CD1c-positive myeloid dendritic cell (primary cell): ENCODE data around the gene SHROOM3.

Experiments used
- DNase-seq: peaks from one replicate; pipeline ENCODE4 v3.0.0-alpha.2; 2016; ENCODE audit errors: extremely low spot score

The SHROOM3 gene

GRCh38 chr4:76663824-76664223 lies 228.8 kb downstream of the SHROOM3 start:
- DNase-seq, result no peak

- DNase-seq, result no peak
Observed at GRCh38 chr4:76665153-76665552, 230.1 kb downstream of the SHROOM3 start.

- no peak for DNase-seq
Observed at GRCh38 chr4:76665721-76666120, 230.7 kb downstream of the SHROOM3 start.

GRCh38 chr4:76666944-76667532 lies 232.0 kb downstream of the SHROOM3 start:
- no peak for DNase-seq

- no peak for DNase-seq
Observed at GRCh38 chr4:76670631-76671030, 235.6 kb downstream of the SHROOM3 start.

- DNase-seq, result no peak
Observed at GRCh38 chr4:76673362-76673761, 238.3 kb downstream of the SHROOM3 start.

- DNase-seq, result no peak
Observed at GRCh38 chr4:76674983-76675382, 240.0 kb downstream of the SHROOM3 start.

GRCh38 chr4:76677571-76678326 lies 242.7 kb downstream of the SHROOM3 start:
- no peak for DNase-seq

GRCh38 chr4:76679691-76680090 lies 244.7 kb downstream of the SHROOM3 start:
- no peak for DNase-seq

- DNase-seq, result no peak
Observed at GRCh38 chr4:76680952-76681351, 245.9 kb downstream of the SHROOM3 start.

GRCh38 chr4:76681996-76682395 lies 247.0 kb downstream of the SHROOM3 start:
- DNase-seq, result no peak

GRCh38 chr4:76683144-76683543 lies 248.1 kb downstream of the SHROOM3 start:
- no peak for DNase-seq

- DNase-seq, result no peak
Observed at GRCh38 chr4:76687746-76688448, 252.9 kb downstream of the SHROOM3 start.

- no peak for DNase-seq
Observed at GRCh38 chr4:76688619-76689144, 253.7 kb downstream of the SHROOM3 start.

GRCh38 chr4:76689145-76689817 lies 254.3 kb downstream of the SHROOM3 start:
- DNase-seq, result peak; percentile 5

GRCh38 chr4:76690011-76690905 lies 255.2 kb downstream of the SHROOM3 start:
- no peak for DNase-seq

- no peak for DNase-seq
Observed at GRCh38 chr4:76690906-76691275, 255.9 kb downstream of the SHROOM3 start.

GRCh38 chr4:76691807-76692582 lies 257.0 kb downstream of the SHROOM3 start:
- no peak for DNase-seq

- DNase-seq, result no peak
Observed at GRCh38 chr4:76692761-76693160, 257.7 kb downstream of the SHROOM3 start.

GRCh38 chr4:76694056-76694455 lies 259.0 kb downstream of the SHROOM3 start:
- no peak for DNase-seq
